Transverse colon (tissue), 4 donors: ENCODE data around the gene HAUS2.

ENCODE experiments used
- CTCF ChIP-seq, 5 experiments: fragments of 200-600 bp in 3 of 5; fragments of 450-650 bp in 2 of 5; sonication (generic) in 3 of 5; IDR thresholded peaks; 1 replicate in 2 of 5; 2 replicates in 3 of 5; pipeline ENCODE4 v1.5.1; 2016 to 2017; ENCODE audit warnings: antibody characterized with exemption in 5 of 5, inconsistent platforms in 3 of 5, mild to moderate bottlenecking in 2 of 5, moderate library complexity in 1 of 5
- EP300 ChIP-seq: sonication (generic); formaldehyde crosslinking; IDR thresholded peaks from one replicate; pipeline ENCODE4 v1.6.1; 2017; ENCODE audit warnings: antibody characterized with exemption, low read depth
- POLR2A ChIP-seq: fragments of 450-650 bp; IDR thresholded peaks from one replicate; pipeline ENCODE4 v1.6.1; 2016; ENCODE audit warnings: antibody characterized with exemption, mild to moderate bottlenecking, moderate library complexity
- POLR2AphosphoS5 ChIP-seq, 3 donors: sonication (generic); formaldehyde crosslinking; IDR thresholded peaks; one replicate each; pipeline ENCODE4 v1.6.1; 2016; ENCODE audit warnings: antibody characterized with exemption in 3 of 3

- TF ChIP-seq CTCF (IDR thresholded peaks at IDR 0.05) = no peak
- no peak for TF ChIP-seq POLR2A
- TF ChIP-seq POLR2AphosphoS5 (IDR thresholded peaks at IDR 0.05) = no peak
- TF ChIP-seq EP300 = no peak
Measured at GRCh38 chr15:42616107-42616506, 67.5 kb downstream of the HAUS2 start.
